ENCODE measurements around the gene ZSWIM5. TPM values are rescaled to one million over a fixed set of nuclear protein-coding genes. Genes with fewer than 3 reads are reported as not detected.

Gene ZSWIM5
- polyA plus RNA-seq, 2 donors = 0.41 to 0.71 TPM

- H3K4me3 ChIP-seq (ENCODE audit: low read depth in 1 of 2, low read length in 2 of 2) = no peak overlapping the region
- WGBS, 2 donors = 66 to 74% methylated on average over 1 of the region's 1 CpG
- H3K27me3 ChIP-seq (ENCODE audit: control insufficient read depth in 1 of 2, insufficient read depth in 2 of 2, low read length in 2 of 2) = no peaks in the 10 kb centered on the region
- no peaks in the 10 kb centered on the region for H3K9me3 ChIP-seq (ENCODE audit: control insufficient read depth in 2 of 2, insufficient read depth in 1 of 2, low read depth in 1 of 2, low read length in 1 of 2)
- H3K36me3 ChIP-seq (ENCODE audit: control insufficient read depth in 2 of 2, insufficient read depth in 2 of 2, low read length in 1 of 2) = no peaks in the 10 kb centered on the region
- H3K4me1 ChIP-seq (ENCODE audit: control insufficient read depth in 2 of 2, insufficient read depth in 2 of 2, low read length in 1 of 2) = no peaks in the 10 kb centered on the region
- H3K27ac ChIP-seq (ENCODE audit: low read depth in 2 of 2, low read length in 1 of 2) = no peak overlapping the region
Measured at GRCh38 chr1:45026446-45026845, 180.0 kb downstream of the ZSWIM5 start.

- H3K9me3 ChIP-seq (ENCODE audit: control insufficient read depth in 2 of 2, insufficient read depth in 1 of 2, low read depth in 1 of 2, low read length in 1 of 2) = no peaks in the 10 kb centered on the region
- H3K4me1 ChIP-seq (ENCODE audit: control insufficient read depth in 2 of 2, insufficient read depth in 2 of 2, low read length in 1 of 2) = no peaks in the 10 kb centered on the region
- no peaks in the 10 kb centered on the region for H3K36me3 ChIP-seq (ENCODE audit: control insufficient read depth in 2 of 2, insufficient read depth in 2 of 2, low read length in 1 of 2)
- H3K27ac ChIP-seq (ENCODE audit: low read depth in 2 of 2, low read length in 1 of 2) = no peak overlapping the region
- no peaks in the 10 kb centered on the region for H3K27me3 ChIP-seq (ENCODE audit: control insufficient read depth in 1 of 2, insufficient read depth in 2 of 2, low read length in 2 of 2)
- WGBS, 2 donors = 90 to 98% methylated on average over 1 of the region's 1 CpG
- H3K4me3 ChIP-seq (ENCODE audit: low read depth in 1 of 2, low read length in 2 of 2) = no peak overlapping the region
Measured at GRCh38 chr1:45023663-45024062, 182.7 kb downstream of the ZSWIM5 start.

GRCh38 chr1:45018599-45019230, 187.7 kb downstream of the ZSWIM5 start:
- Histone ChIP-seq H3K4me3 (ENCODE audit: low read depth in 1 of 2, low read length in 2 of 2) (no peak overlapping the region), H3K9me3 (ENCODE audit: control insufficient read depth in 2 of 2, insufficient read depth in 1 of 2, low read depth in 1 of 2, low read length in 1 of 2) (no peaks in the 10 kb centered on the region), H3K27me3 (ENCODE audit: control insufficient read depth in 1 of 2, insufficient read depth in 2 of 2, low read length in 2 of 2) (no peaks in the 10 kb centered on the region), H3K4me1 (ENCODE audit: control insufficient read depth in 2 of 2, insufficient read depth in 2 of 2, low read length in 1 of 2) (peaks cover 0 to 2% of the 10 kb centered on the region in 2 donors), H3K27ac (ENCODE audit: low read depth in 2 of 2, low read length in 1 of 2) (no peak overlapping the region), H3K36me3 (ENCODE audit: control insufficient read depth in 2 of 2, insufficient read depth in 2 of 2, low read length in 1 of 2) (peaks cover 0 to 2% of the 10 kb centered on the region in 2 donors)
- 54 to 57% methylated on average over 16 of the region's 16 CpGs for whole genome bisulfite sequencing, 2 donors

GRCh38 chr1:45016767-45017166, 189.6 kb downstream of the ZSWIM5 start:
- Histone ChIP-seq H3K27me3 (ENCODE audit: control insufficient read depth in 1 of 2, insufficient read depth in 2 of 2, low read length in 2 of 2) (no peaks in the 10 kb centered on the region), H3K4me3 (ENCODE audit: low read depth in 1 of 2, low read length in 2 of 2) (no peak overlapping the region), H3K36me3 (ENCODE audit: control insufficient read depth in 2 of 2, insufficient read depth in 2 of 2, low read length in 1 of 2) (peaks cover 0 to 2% of the 10 kb centered on the region in 2 donors), H3K4me1 (ENCODE audit: control insufficient read depth in 2 of 2, insufficient read depth in 2 of 2, low read length in 1 of 2) (peaks cover 0 to 3% of the 10 kb centered on the region in 2 donors), H3K9me3 (ENCODE audit: control insufficient read depth in 2 of 2, insufficient read depth in 1 of 2, low read depth in 1 of 2, low read length in 1 of 2) (no peaks in the 10 kb centered on the region), H3K27ac (ENCODE audit: low read depth in 2 of 2, low read length in 1 of 2) (no peak overlapping the region)
- WGBS, 2 donors = 69 to 72% methylated on average over 6 of the region's 6 CpGs

- peaks cover 0 to 2% of the 10 kb centered on the region in 2 donors for H3K36me3 ChIP-seq (ENCODE audit: control insufficient read depth in 2 of 2, insufficient read depth in 2 of 2, low read length in 1 of 2)
- H3K27ac ChIP-seq (ENCODE audit: low read depth in 2 of 2, low read length in 1 of 2) = no peak overlapping the region
- H3K4me1 ChIP-seq (ENCODE audit: control insufficient read depth in 2 of 2, insufficient read depth in 2 of 2, low read length in 1 of 2) = peaks cover 0 to 8% of the 10 kb centered on the region in 2 donors
- H3K9me3 ChIP-seq (ENCODE audit: control insufficient read depth in 2 of 2, insufficient read depth in 1 of 2, low read depth in 1 of 2, low read length in 1 of 2) = no peaks in the 10 kb centered on the region
- 72 to 83% methylated on average over 2 of the region's 2 CpGs for WGBS, 2 donors
- H3K27me3 ChIP-seq (ENCODE audit: control insufficient read depth in 1 of 2, insufficient read depth in 2 of 2, low read length in 2 of 2) = no peaks in the 10 kb centered on the region
- no peak overlapping the region for H3K4me3 ChIP-seq (ENCODE audit: low read depth in 1 of 2, low read length in 2 of 2)
Measured at GRCh38 chr1:45016090-45016697, 190.2 kb downstream of the ZSWIM5 start.

- no peaks in the 10 kb centered on the region for H3K9me3 ChIP-seq (ENCODE audit: control insufficient read depth in 2 of 2, insufficient read depth in 1 of 2, low read depth in 1 of 2, low read length in 1 of 2)
- no peak overlapping the region for H3K27ac ChIP-seq (ENCODE audit: low read depth in 2 of 2, low read length in 1 of 2)
- peaks cover 0 to 8% of the 10 kb centered on the region in 2 donors for H3K4me1 ChIP-seq (ENCODE audit: control insufficient read depth in 2 of 2, insufficient read depth in 2 of 2, low read length in 1 of 2)
- no peak overlapping the region for H3K4me3 ChIP-seq (ENCODE audit: low read depth in 1 of 2, low read length in 2 of 2)
- H3K27me3 ChIP-seq (ENCODE audit: control insufficient read depth in 1 of 2, insufficient read depth in 2 of 2, low read length in 2 of 2) = no peaks in the 10 kb centered on the region
- H3K36me3 ChIP-seq (ENCODE audit: control insufficient read depth in 2 of 2, insufficient read depth in 2 of 2, low read length in 1 of 2) = peaks cover 0 to 2% of the 10 kb centered on the region in 2 donors
- WGBS, 2 donors = 66 to 77% methylated on average over 2 of the region's 2 CpGs
Measured at GRCh38 chr1:45015683-45016082, 190.7 kb downstream of the ZSWIM5 start.

- Histone ChIP-seq H3K27me3 (ENCODE audit: control insufficient read depth in 1 of 2, insufficient read depth in 2 of 2, low read length in 2 of 2) (no peaks in the 10 kb centered on the region), H3K9me3 (ENCODE audit: control insufficient read depth in 2 of 2, insufficient read depth in 1 of 2, low read depth in 1 of 2, low read length in 1 of 2) (no peaks in the 10 kb centered on the region), H3K36me3 (ENCODE audit: control insufficient read depth in 2 of 2, insufficient read depth in 2 of 2, low read length in 1 of 2) (peaks cover 0 to 6% of the 10 kb centered on the region in 2 donors), H3K4me3 (ENCODE audit: low read depth in 1 of 2, low read length in 2 of 2) (no peak overlapping the region), H3K27ac (ENCODE audit: low read depth in 2 of 2, low read length in 1 of 2) (no peak overlapping the region), H3K4me1 (ENCODE audit: control insufficient read depth in 2 of 2, insufficient read depth in 2 of 2, low read length in 1 of 2) (peaks cover 0 to 16% of the 10 kb centered on the region in 2 donors)
- 36 to 38% methylated on average over 6 of the region's 6 CpGs for WGBS, 2 donors
Measured at GRCh38 chr1:45014321-45015028, 191.9 kb downstream of the ZSWIM5 start.

- WGBS, 2 donors = 82 to 83% methylated on average over 12 of the region's 12 CpGs
- Histone ChIP-seq H3K27me3 (ENCODE audit: control insufficient read depth in 1 of 2, insufficient read depth in 2 of 2, low read length in 2 of 2) (no peaks in the 10 kb centered on the region), H3K36me3 (ENCODE audit: control insufficient read depth in 2 of 2, insufficient read depth in 2 of 2, low read length in 1 of 2) (peaks cover 0 to 14% of the 10 kb centered on the region in 2 donors), H3K4me1 (ENCODE audit: control insufficient read depth in 2 of 2, insufficient read depth in 2 of 2, low read length in 1 of 2) (peaks cover 0 to 17% of the 10 kb centered on the region in 2 donors), H3K27ac (ENCODE audit: low read depth in 2 of 2, low read length in 1 of 2) (no peak overlapping the region), H3K4me3 (ENCODE audit: low read depth in 1 of 2, low read length in 2 of 2) (no peak overlapping the region), H3K9me3 (ENCODE audit: control insufficient read depth in 2 of 2, insufficient read depth in 1 of 2, low read depth in 1 of 2, low read length in 1 of 2) (no peaks in the 10 kb centered on the region)
Measured at GRCh38 chr1:45013551-45014209, 192.7 kb downstream of the ZSWIM5 start.

GRCh38 chr1:45012639-45013278, 193.6 kb downstream of the ZSWIM5 start:
- H3K9me3 ChIP-seq (ENCODE audit: control insufficient read depth in 2 of 2, insufficient read depth in 1 of 2, low read depth in 1 of 2, low read length in 1 of 2) = no peaks in the 10 kb centered on the region
- WGBS, 2 donors = 5 to 7% methylated on average over 21 of the region's 21 CpGs
- peaks cover 3 to 23% of the 10 kb centered on the region in 2 donors for H3K36me3 ChIP-seq (ENCODE audit: control insufficient read depth in 2 of 2, insufficient read depth in 2 of 2, low read length in 1 of 2)
- peak overlapping the region; percentile 46 to 92 for H3K4me3 ChIP-seq (ENCODE audit: low read depth in 1 of 2, low read length in 2 of 2)
- H3K27me3 ChIP-seq (ENCODE audit: control insufficient read depth in 1 of 2, insufficient read depth in 2 of 2, low read length in 2 of 2) = no peaks in the 10 kb centered on the region
- peak overlapping the region; percentile 70 to 92 for H3K27ac ChIP-seq (ENCODE audit: low read depth in 2 of 2, low read length in 1 of 2)
- peaks cover 0 to 17% of the 10 kb centered on the region in 2 donors for H3K4me1 ChIP-seq (ENCODE audit: control insufficient read depth in 2 of 2, insufficient read depth in 2 of 2, low read length in 1 of 2)
